HG02763 (cell line): Measurements from ENCODE around the gene ZFAND2A.
"Not testable (repeated sequence)": the region's sequence is repeated elsewhere in the genome, so short reads cannot be mapped to it uniquely, and the experiment has no call there.

Experiments
- ATAC-seq: cut with Tn5 transposase; IDR thresholded peaks from one replicate; pipeline ENCODE4 v1.9.1; 2021; ENCODE audit warnings: mild to moderate bottlenecking, moderate library complexity; ENCODE audit not compliant: unreplicated experiment

The ZFAND2A gene, protein sequence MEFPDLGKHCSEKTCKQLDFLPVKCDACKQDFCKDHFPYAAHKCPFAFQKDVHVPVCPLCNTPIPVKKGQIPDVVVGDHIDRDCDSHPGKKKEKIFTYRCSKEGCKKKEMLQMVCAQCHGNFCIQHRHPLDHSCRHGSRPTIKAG

GRCh38 chr7:1159891-1160669 is at the start of gene ZFAND2A:
Gene ZFAND2A (minus strand): TSS chr7:1160196. CDS start chr7:1158212, 1,984 bp downstream.
- peak; percentile 96 for ATAC-seq

DNA sequence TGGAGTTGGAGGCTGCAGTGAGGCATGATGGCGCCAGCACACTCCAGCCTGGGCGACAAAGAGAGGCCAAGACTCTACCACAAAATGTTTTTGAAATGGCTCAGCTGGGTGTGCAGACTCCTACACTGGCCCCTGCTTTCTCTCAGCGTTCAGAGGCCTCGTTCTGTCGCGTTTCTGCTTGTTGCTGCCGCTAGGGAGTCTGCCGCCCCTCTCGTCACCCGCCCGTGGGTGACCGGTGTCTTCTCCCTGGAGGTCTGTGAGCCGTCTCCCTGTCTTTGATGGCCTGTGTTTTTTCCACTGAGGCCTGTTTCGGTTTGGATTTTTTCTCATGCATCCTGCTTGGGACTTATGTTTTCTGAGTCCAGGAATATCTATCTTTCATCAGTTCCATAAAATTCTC is 49.1 kb upstream of the ZFAND2A start:
- no peak for ATAC-seq

- not testable (repeated sequence) for ATAC-seq
Observed at GRCh38 chr7:1205742-1206141, 45.7 kb upstream of the ZFAND2A start.

GRCh38 chr7:1204460-1205140 is 44.6 kb upstream of the ZFAND2A start:
- ATAC-seq, result no peak

DNA sequence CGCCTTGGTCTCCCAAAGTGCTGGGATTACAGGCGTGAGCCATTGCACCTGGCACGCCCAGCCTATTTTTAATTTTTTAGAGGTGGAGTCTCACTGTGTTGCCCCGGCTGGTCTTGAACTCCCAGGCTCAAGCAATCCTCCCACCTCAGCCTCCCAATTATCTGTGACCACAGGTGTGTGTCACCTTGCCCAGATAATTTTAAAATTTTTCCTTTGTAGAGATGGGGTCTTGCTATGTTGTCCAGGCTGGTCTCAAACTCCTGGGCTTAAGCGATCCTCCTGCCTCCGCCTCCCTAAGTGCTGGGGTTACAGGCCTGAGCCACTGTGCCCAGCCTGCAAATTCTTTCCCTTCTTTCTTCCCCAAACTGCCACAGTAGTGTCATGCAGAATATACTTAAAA is 42.9 kb upstream of the ZFAND2A start:
- ATAC-seq, result not testable (repeated sequence)

DNA sequence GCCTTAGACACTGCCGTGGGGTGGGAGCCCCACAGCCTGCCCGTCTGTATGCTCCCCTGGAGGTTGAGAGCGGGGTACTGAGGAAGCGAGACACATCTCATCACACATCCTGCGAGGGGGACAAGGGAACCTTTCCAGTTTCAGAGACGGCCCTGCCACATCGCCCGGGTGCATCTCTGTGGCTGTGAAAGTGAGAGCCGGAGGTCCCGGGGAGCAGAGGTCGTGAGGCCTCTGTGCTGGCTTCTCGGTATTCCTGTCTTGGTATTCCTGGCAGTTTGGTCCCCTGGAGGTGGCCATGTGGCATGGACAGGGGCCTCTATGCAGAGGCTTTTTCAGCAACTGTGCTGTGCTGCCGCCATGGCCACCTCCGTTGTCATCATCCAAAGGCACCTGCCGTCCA is 41.9 kb upstream of the ZFAND2A start:
- no peak for ATAC-seq

GRCh38 chr7:1200045-1200444 is 40.0 kb upstream of the ZFAND2A start:
- ATAC-seq, result no peak

- ATAC-seq, result no peak
Observed at GRCh38 chr7:1197997-1198625, 38.1 kb upstream of the ZFAND2A start.

GRCh38 chr7:1196950-1197349 is 37.0 kb upstream of the ZFAND2A start:
- ATAC-seq, result no peak

GRCh38 chr7:1196441-1196840 is 36.4 kb upstream of the ZFAND2A start:
- ATAC-seq, result not testable (repeated sequence)

DNA sequence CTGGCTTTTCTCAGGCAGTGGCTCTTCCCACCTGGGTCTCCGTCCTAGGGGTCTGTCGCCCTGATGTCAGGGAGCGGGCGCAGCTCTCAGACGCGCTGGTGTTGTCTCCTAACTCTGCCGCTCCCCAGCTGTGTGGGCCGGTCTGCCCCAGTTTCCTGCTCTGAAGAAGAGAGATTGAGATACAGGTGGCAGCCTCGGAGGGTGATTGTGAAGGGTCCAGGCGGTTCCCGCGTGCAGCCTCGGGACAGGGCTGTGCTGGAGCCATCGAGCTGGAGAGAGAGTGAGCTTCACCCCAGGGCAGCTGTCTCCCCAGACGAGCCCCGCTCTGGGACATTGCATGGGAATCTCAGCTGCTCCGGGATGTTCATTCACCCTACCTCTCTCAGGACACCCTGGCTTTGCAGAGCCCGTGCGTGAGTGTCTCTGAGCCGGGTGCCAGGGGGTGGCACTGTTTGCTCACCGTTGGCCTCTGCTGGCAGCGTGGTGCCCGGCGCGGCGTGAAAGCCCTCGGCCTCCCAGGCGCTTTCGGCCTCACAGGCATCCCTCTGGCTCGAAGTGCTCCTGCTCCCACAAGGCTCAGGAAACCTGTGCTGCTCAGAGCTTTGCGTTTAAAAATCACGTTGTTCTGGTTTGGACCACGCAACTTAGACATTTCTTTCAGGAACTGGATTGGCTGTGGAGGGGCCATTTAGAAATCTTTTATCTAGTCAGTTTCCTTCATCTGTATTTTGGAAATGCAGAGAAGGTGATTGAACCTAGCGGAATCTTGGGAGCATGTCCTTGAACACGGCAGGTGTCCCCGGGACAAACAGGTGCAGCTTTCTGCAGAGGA is 33.8 kb upstream of the ZFAND2A start:
- no peak for ATAC-seq

DNA sequence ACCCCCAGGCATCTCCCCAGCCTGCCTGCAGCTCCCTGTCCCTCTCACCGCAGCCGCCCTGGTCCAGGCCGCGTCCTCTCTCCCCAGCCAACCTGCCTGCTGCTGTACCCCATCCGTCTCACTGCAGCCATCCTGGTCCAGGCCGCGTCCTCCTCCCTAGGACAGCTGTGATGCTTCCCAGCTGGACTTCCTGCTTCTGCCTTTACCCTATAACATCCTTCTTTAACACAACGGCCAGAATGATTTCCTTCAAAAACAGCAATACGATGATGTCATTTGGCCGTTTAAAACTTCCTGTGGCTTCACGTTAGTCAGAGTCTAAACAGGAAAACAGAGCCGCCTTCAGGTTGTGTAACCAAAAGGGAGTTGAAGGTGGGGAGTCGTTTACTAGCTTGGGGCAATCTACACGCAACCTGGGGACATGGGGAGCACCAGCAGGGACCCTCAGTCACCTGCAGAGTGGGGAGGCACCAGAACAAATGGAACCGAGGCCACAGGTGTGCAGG is 32.2 kb upstream of the ZFAND2A start:
- no peak for ATAC-seq

GRCh38 chr7:1189986-1190772 is 30.2 kb upstream of the ZFAND2A start:
- ATAC-seq, result no peak

GRCh38 chr7:1188720-1189294 is 28.8 kb upstream of the ZFAND2A start:
- ATAC-seq, result no peak

- ATAC-seq, result no peak
Observed at GRCh38 chr7:1187127-1187526, 27.1 kb upstream of the ZFAND2A start.

- no peak for ATAC-seq
Observed at GRCh38 chr7:1181640-1182039, 21.6 kb upstream of the ZFAND2A start.

GRCh38 chr7:1181031-1181430 is 21.0 kb upstream of the ZFAND2A start:
- ATAC-seq, result no peak

- ATAC-seq, result no peak
Observed at GRCh38 chr7:1176891-1177373, 16.9 kb upstream of the ZFAND2A start.
